Choroid plexus epithelial cell (primary cell): ENCODE measurements around the gene ZNF526.

Source experiments
- DNase-seq: peaks from one replicate; pipeline ENCODE4 v3.0.0-alpha.2; 2010; ENCODE audit warnings: low read depth
- H3K4me3 ChIP-seq: 2 replicates; pipeline ENCODE4 v1.5.1; 2011; ENCODE audit warnings: low read depth, mild to moderate bottlenecking, control low read depth, low read length, moderate library complexity
- CTCF ChIP-seq: conservative IDR thresholded peaks from 2 replicates; pipeline ENCODE4 v1.5.1; 2011; ENCODE audit warnings: low read depth, mild to moderate bottlenecking, control low read depth, inconsistent platforms, low read length, moderate library complexity

The ZNF526 gene

GRCh38 chr19:42202290-42202880 is 17.7 kb upstream of the ZNF526 start:
- no peak overlapping the region for H3K4me3 ChIP-seq
- DNase-seq, result no peak
- no peak for TF ChIP-seq CTCF

GRCh38 chr19:42203700-42204099 is 16.4 kb upstream of the ZNF526 start:
- DNase-seq, result no peak
- no peak overlapping the region for H3K4me3 ChIP-seq
- no peak for TF ChIP-seq CTCF

GRCh38 chr19:42204664-42205063 is 15.4 kb upstream of the ZNF526 start:
- no peak overlapping the region for H3K4me3 ChIP-seq
- no peak for DNase-seq
- TF ChIP-seq CTCF, result no peak

DNA sequence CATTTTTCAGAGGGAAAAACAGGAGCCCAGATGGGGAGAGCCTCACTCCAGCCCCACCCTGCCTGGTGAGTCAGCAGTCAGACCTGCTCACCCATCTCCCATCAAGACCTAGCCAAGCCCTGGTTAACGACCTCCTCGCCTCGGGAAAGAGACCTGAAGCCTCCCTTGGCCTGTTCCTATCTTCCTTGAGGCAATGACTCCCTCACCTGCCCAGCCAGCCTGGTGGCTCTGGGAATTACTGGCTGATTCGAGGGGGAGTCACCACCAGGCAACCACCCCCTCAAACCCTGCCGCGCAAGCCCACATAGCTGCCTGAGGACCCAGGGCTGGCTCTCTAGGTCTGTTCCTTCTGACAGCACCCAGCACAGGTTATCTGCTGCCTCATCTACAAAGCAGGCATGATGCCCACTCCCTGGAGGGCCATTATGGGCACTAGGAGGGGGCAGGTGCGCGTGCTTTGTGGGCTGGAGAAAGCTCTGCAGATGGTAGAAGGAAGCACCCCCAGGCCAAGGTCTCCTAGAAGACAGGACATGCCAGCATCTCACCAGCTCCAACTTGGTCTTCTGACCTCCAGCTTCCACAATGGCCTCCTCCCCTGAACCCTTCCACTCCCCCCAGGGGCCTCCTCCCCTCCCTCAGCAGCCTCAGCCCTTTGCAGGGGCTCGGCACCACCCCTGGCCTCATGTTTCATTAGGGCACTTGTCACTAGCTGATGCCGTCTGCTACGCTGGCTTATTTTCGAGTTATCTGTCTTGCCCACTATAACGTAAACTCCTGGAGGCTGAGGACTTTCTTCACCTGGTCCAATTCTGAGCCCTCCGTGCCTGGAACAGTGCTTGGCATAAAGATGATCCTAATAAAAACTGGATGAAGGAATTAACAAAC is 13.0 kb upstream of the ZNF526 start:
- no peak for DNase-seq
- no peak overlapping the region for H3K4me3 ChIP-seq
- no peak for TF ChIP-seq CTCF

GRCh38 chr19:42207767-42208271 is 12.3 kb upstream of the ZNF526 start:
- peak; percentile 80 for DNase-seq
- no peak overlapping the region for H3K4me3 ChIP-seq
- no peak for TF ChIP-seq CTCF

DNA sequence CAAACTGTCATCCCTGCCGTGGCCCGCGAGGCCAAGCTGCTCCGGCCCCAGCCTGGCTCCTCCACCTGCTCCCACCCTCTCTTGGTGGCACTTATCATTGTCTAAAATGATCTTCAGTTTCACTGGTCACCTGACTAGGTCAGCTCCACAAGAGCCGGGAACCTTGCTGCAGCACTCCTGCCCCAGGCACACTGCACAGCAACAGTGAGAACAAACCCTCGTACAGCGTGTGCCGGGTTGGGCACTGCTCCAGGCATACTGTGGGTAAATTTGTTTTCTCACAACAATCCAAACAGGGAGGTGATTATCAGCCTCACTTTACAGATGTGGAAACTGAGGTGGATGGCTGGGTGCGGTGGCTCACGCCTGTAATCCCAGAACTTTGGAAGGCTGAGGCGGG is 11.5 kb upstream of the ZNF526 start:
- H3K4me3 ChIP-seq, result no peak overlapping the region
- no peak for DNase-seq
- TF ChIP-seq CTCF, result no peak
